H1 (cell line): Measurements from ENCODE around the gene NT5DC3. TPM values are rescaled to one million over a fixed set of nuclear protein-coding genes. Genes with fewer than 3 reads are reported as not detected.

Source experiments
- CTCF ChIA-PET: fragments of 300-600 bp; sonication (Branson Sonifier 250); formaldehyde crosslinking; loops from one replicate; lab custom pipeline; 2021; ENCODE audit not compliant: partially characterized antibody; lab: Charles Lee
- POLR2A ChIA-PET: fragments of 300-600 bp; sonication (Branson Sonifier 250); formaldehyde crosslinking; loops from one replicate; lab custom pipeline; 2021; ENCODE audit warnings: inconsistent platforms; ENCODE audit not compliant: partially characterized antibody; lab: Charles Lee
- DNase-seq, 2 experiments: peaks; one replicate each; pipeline versions ENCODE4 v3.0.0 to v3.0.0-alpha.2; 2010 to 2022; ENCODE audit warnings: low spot score in 2 of 2, low read depth in 1 of 2, mixed read lengths in 1 of 2
- FAIRE-seq: peaks from 2 replicates; lab custom pipeline; 2011; peaks lifted over from hg19 to GRCh38; lab: Jason Lieb, UNC
- H2AFZ ChIP-seq: 2 replicates; pipeline ENCODE4 v1.8.1; 2012; ENCODE audit warnings: low read length, inconsistent platforms
- H2AK5ac ChIP-seq: 2 replicates; pipeline ENCODE4 v1.6.1; 2013; ENCODE audit warnings: low read depth, low read length
- H2BK120ac ChIP-seq: replicated peaks from 2 replicates; pipeline ENCODE3; 2013; ENCODE audit warnings: low read depth, low read length, inconsistent platforms
- H2BK12ac ChIP-seq: 2 replicates; pipeline ENCODE4 v1.6.1; 2013; ENCODE audit warnings: low read depth, low read length
- H2BK15ac ChIP-seq: 2 replicates; pipeline ENCODE4 v1.6.1; 2013; ENCODE audit warnings: low read length
- H2BK20ac ChIP-seq: 2 replicates; pipeline ENCODE4 v1.6.1; 2013; ENCODE audit warnings: low read length
- H2BK5ac ChIP-seq: 2 replicates; pipeline ENCODE4 v1.6.1; 2013; ENCODE audit warnings: low read depth, low read length
- H3K14ac ChIP-seq: 2 replicates; pipeline ENCODE4 v1.6.1; 2013; ENCODE audit warnings: inconsistent platforms; ENCODE audit not compliant: insufficient read length
- H3K18ac ChIP-seq: 2 replicates; pipeline ENCODE4 v1.6.1; 2013; ENCODE audit warnings: low read length; ENCODE audit errors: extremely low read depth
- H3K23ac ChIP-seq: 2 replicates; pipeline ENCODE4 v1.6.1; 2013; ENCODE audit warnings: inconsistent platforms; ENCODE audit not compliant: insufficient read length
- H3K23me2 ChIP-seq: 2 replicates; pipeline ENCODE4 v1.6.1; 2013; ENCODE audit warnings: low read depth, low read length
- H3K27ac ChIP-seq: 2 replicates; pipeline ENCODE4 v1.6.1; 2011; ENCODE audit warnings: low read depth, low read length, inconsistent platforms
- H3K27me3 ChIP-seq, 4 experiments: replicated peaks in 1 of 4; 1 replicate in 1 of 4; 2 replicates in 3 of 4; pipeline versions ENCODE4 v1.6.1 to v1.8.1; 2011 to 2013; ENCODE audit warnings: low read length in 3 of 4, mild to moderate bottlenecking in 3 of 4, inconsistent platforms in 2 of 4, mixed read lengths in 2 of 4, moderate library complexity in 1 of 4; ENCODE audit not compliant: control insufficient read depth in 3 of 4, insufficient read depth in 3 of 4; ENCODE audit errors: extremely low read depth in 1 of 4
- H3K36me3 ChIP-seq, 4 experiments: 2 replicates each; pipeline versions ENCODE4 v1.6.1 to v1.8.1; 2011 to 2013; ENCODE audit warnings: mild to moderate bottlenecking in 4 of 4, low read length in 3 of 4, moderate library complexity in 2 of 4, control low read depth in 1 of 4, inconsistent platforms in 1 of 4; ENCODE audit not compliant: insufficient read depth in 4 of 4, control insufficient read depth in 2 of 4
- H3K4ac ChIP-seq: replicated peaks from 2 replicates; pipeline ENCODE3; 2013; ENCODE audit warnings: low read length, low read depth, mixed read lengths, inconsistent platforms; ENCODE audit not compliant: insufficient read length
- H3K4me1 ChIP-seq, 4 experiments: replicated peaks in 1 of 4; 1 replicate in 1 of 4; 2 replicates in 3 of 4; pipeline versions ENCODE4 v1.6.1 to v1.8.1; 2011 to 2013; ENCODE audit warnings: low read length in 3 of 4, inconsistent platforms in 2 of 4, mixed read lengths in 1 of 4; ENCODE audit not compliant: insufficient read depth in 4 of 4, control insufficient read depth in 3 of 4
- H3K4me2 ChIP-seq, 2 experiments: 2 replicates each; pipeline versions ENCODE4 v1.6.1 to v1.8.1; 2011 to 2013; ENCODE audit warnings: low read depth in 2 of 2, low read length in 2 of 2, control low read depth in 1 of 2, inconsistent platforms in 1 of 2, mild to moderate bottlenecking in 1 of 2; ENCODE audit not compliant: insufficient read depth in 1 of 2
- H3K4me3 ChIP-seq, 4 experiments: fragments of 200-600, 300-600 bp in 1 of 4; sonication (generic), shearing (Covaris generic), sonication (Bioruptor Twin) in 1 of 4; 2 replicates each; pipeline versions ENCODE4 v1.5.1 to v1.8.1; 2011 to 2016; ENCODE audit warnings: low read length in 4 of 4, low read depth in 3 of 4, control low read depth in 2 of 4, inconsistent platforms in 2 of 4, mild to moderate bottlenecking in 2 of 4, mixed read lengths in 1 of 4, moderate library complexity in 1 of 4; ENCODE audit not compliant: insufficient read depth in 2 of 4; ENCODE audit errors: extremely low read depth in 1 of 4
- H3K56ac ChIP-seq: replicated peaks from 2 replicates; pipeline ENCODE3; 2013; ENCODE audit warnings: low read depth, mild to moderate bottlenecking, mixed read lengths, low read length, inconsistent platforms; ENCODE audit not compliant: insufficient read length
- H3K79me1 ChIP-seq: 2 replicates; pipeline ENCODE4 v1.6.1; 2013; ENCODE audit warnings: low read depth, low read length, control low read depth
- H3K79me2 ChIP-seq, 2 experiments: 2 replicates each; pipeline versions ENCODE4 v1.6.1 to v1.8.1; 2012 to 2013; ENCODE audit warnings: low read length in 2 of 2, mild to moderate bottlenecking in 2 of 2, inconsistent platforms in 1 of 2; ENCODE audit not compliant: insufficient read depth in 2 of 2, control insufficient read depth in 1 of 2
- H3K9ac ChIP-seq, 4 experiments: replicated peaks in 1 of 4; 1 replicate in 1 of 4; 2 replicates in 3 of 4; pipeline versions ENCODE4 v1.6.1 to v1.8.1; 2011 to 2013; ENCODE audit warnings: low read depth in 3 of 4, low read length in 3 of 4, control low read depth in 2 of 4, mild to moderate bottlenecking in 2 of 4, moderate library complexity in 2 of 4, inconsistent platforms in 1 of 4; ENCODE audit errors: extremely low read depth in 1 of 4
- H3K9me3 ChIP-seq, 2 experiments: 2 replicates each; pipeline versions ENCODE4 v1.6.1 to v1.8.1; 2012 to 2013; ENCODE audit warnings: mild to moderate bottlenecking in 2 of 2, moderate library complexity in 2 of 2, control low read depth in 1 of 2, inconsistent platforms in 1 of 2, low read depth in 1 of 2, low read length in 1 of 2, mixed read lengths in 1 of 2; ENCODE audit not compliant: insufficient read depth in 2 of 2
- H4K20me1 ChIP-seq, 2 experiments: replicated peaks in 1 of 2; 2 replicates each; pipeline versions ENCODE3 to v1.8.1; 2011 to 2013; ENCODE audit warnings: inconsistent platforms in 2 of 2, low read length in 2 of 2, mild to moderate bottlenecking in 1 of 2; ENCODE audit not compliant: insufficient read depth in 2 of 2, control insufficient read depth in 1 of 2
- H4K5ac ChIP-seq: 2 replicates; pipeline ENCODE4 v1.6.1; 2013; ENCODE audit warnings: low read length, low read depth, mixed read lengths, inconsistent platforms; ENCODE audit not compliant: insufficient read length
- H4K8ac ChIP-seq: 2 replicates; pipeline ENCODE4 v1.8.0; 2013; ENCODE audit warnings: mild to moderate bottlenecking, moderate library complexity, low read length, inconsistent platforms; ENCODE audit not compliant: insufficient read depth; ENCODE audit errors: extremely low read depth
- H4K91ac ChIP-seq: replicated peaks from 2 replicates; pipeline ENCODE3; 2013; ENCODE audit warnings: low read length, mixed read lengths, inconsistent platforms; ENCODE audit not compliant: insufficient read length
- CBX8 ChIP-seq: fragments of 300-800, 300-1000 bp; sonication (generic); IDR thresholded peaks from 2 replicates; pipeline ENCODE4 v1.7.1; 2016; ENCODE audit warnings: low read depth, low read length, borderline replicate concordance
- CHD2 ChIP-seq: IDR thresholded peaks from 2 replicates; pipeline ENCODE4 v1.6.1; 2012; ENCODE audit warnings: low read length, improper control_type of control experiment
- CTBP2 ChIP-seq: IDR thresholded peaks from 2 replicates; pipeline ENCODE4 v1.7.0; 2011; ENCODE audit warnings: borderline replicate concordance, mild to moderate bottlenecking, moderate library complexity, mixed read lengths, low read length; ENCODE audit not compliant: insufficient read depth, insufficient read length
- CTCF ChIP-seq, 3 experiments: IDR thresholded peaks; 1 replicate in 2 of 3; 2 replicates in 1 of 3; pipeline versions ENCODE4 v1.5.1 to v1.6.1; 2011; ENCODE audit warnings: low read length in 3 of 3, mild to moderate bottlenecking in 3 of 3, inconsistent platforms in 2 of 3, low read depth in 1 of 3, moderate library complexity in 1 of 3; ENCODE audit not compliant: insufficient read depth in 1 of 3; ENCODE audit errors: control extremely low read depth in 1 of 3
- GTF2F1 ChIP-seq: IDR thresholded peaks from 2 replicates; pipeline ENCODE4 v1.6.1; 2012; ENCODE audit warnings: low read depth, low read length, improper control_type of control experiment, borderline replicate concordance
- MAX ChIP-seq: IDR thresholded peaks from 2 replicates; pipeline ENCODE4 v1.6.1; 2012; ENCODE audit warnings: inconsistent platforms
- RBBP5 ChIP-seq: IDR thresholded peaks from 2 replicates; pipeline ENCODE4 v1.7.1; 2012; ENCODE audit warnings: low read depth, mild to moderate bottlenecking, inconsistent platforms, low read length, moderate library complexity, borderline replicate concordance
- WGBS, 2 experiments: shearing (Covaris generic) in 1 of 2; methylation state at CpG; one replicate each; pipeline versions ENCODE4 v1.1.6 to v1.1.7; 2013 to 2015; ENCODE audit warnings: low lambda C conversion rate in 2 of 2, mixed read lengths in 2 of 2, inconsistent platforms in 1 of 2, low coverage in 1 of 2, missing lambda C conversion rate in 1 of 2; ENCODE audit not compliant: insufficient replicate concordance in 2 of 2, insufficient coverage in 1 of 2, insufficient read length in 1 of 2; ENCODE audit errors: extremely low coverage in 1 of 2, missing lambda C conversion rate in 1 of 2; 5-methylcytosine and 5-hydroxymethylcytosine counted together
- polyA plus RNA-seq, 7 experiments: library from polyadenylated mRNA; depleted of rRNA in 3 of 7; stranded (reverse) in 5 of 7; unstranded in 2 of 7; fragments of >200 nt in 5 of 7; fragments of 200-250 nt in 2 of 7; gene quantifications; 1 replicate in 5 of 7; 2 replicates in 1 of 7; 4 replicates in 1 of 7; pipeline versions ENCODE4 v1.2.1 to v1.2.3, GENCODE V29; 2011 to 2013; ENCODE audit warnings: missing spikeins in 2 of 7, mixed read lengths in 2 of 7
- total RNA-seq: library from RNA; stranded (reverse); fragmentation: NEBNext Ultra II Directional; extraction: Animal tissue kit (Norgen Biotek cat#: 25700); gene quantifications from 2 replicates; pipeline ENCODE4 v1.2.1, GENCODE V29; 2021
- TF ChIP-seq, protein P1 (sequence below): IDR thresholded peaks from 2 replicates; pipeline ENCODE4 v1.6.1; 2012; ENCODE audit warnings: low read length, inconsistent platforms

NT5DC3 gene
- total and polyA plus RNA-seq, 2 of the 8 experiments (the other 6 are each of a cell fraction or from before 2014, with no cell fraction given), result 5.4 to 14.8 TPM

- H2BK12ac ChIP-seq, result no peak overlapping the region
- no peak overlapping the region for H3K23ac ChIP-seq
- DNase-seq, result no peak
- no peak overlapping the region for H2BK20ac ChIP-seq
- POLR2A ChIA-PET, result interaction anchor here (1.1 kb wide), 1 partner anchor 10 kb away, joined by 3 read pairs; no protein-coding TSS in a partner anchor
- H2BK120ac ChIP-seq, result no peak overlapping the region
- no peak overlapping the region for H4K91ac ChIP-seq
- H3K36me3 ChIP-seq, result peaks cover 0 to 3% (median 0%) of the 10 kb centered on the region in 4 experiments; a peak in 1 of 8 replicates
- no peak overlapping the region for H4K5ac ChIP-seq
- no peaks in the 10 kb centered on the region for H3K9me3 ChIP-seq
- H4K20me1 ChIP-seq, result peaks cover 0 to 3% of the 10 kb centered on the region in 2 experiments
- H2BK15ac ChIP-seq, result no peak overlapping the region
- no peak overlapping the region for H3K14ac ChIP-seq
- H2AFZ ChIP-seq, result no peak overlapping the region
- H4K8ac ChIP-seq, result no peak overlapping the region
- H2BK5ac ChIP-seq, result no peak overlapping the region
- H3K9ac ChIP-seq, result no peak overlapping the region
- no peaks in the 10 kb centered on the region for H3K27me3 ChIP-seq
- CTCF ChIA-PET, result no interaction called here
- no peak overlapping the region for H3K27ac ChIP-seq
- H3K79me2 ChIP-seq, result no peaks in the 10 kb centered on the region
- no peak overlapping the region for H2AK5ac ChIP-seq
- H3K56ac ChIP-seq, result no peak overlapping the region
- WGBS, 2 experiments, result 100% methylated on average over 1 of the region's 1 CpG; no CpG with 5 or more reads in 1 of the 2 experiments
- no peaks in the 10 kb centered on the region for H3K79me1 ChIP-seq
- H3K4me2 ChIP-seq, result no peak overlapping the region
- no peak overlapping the region for H3K18ac ChIP-seq
- TF ChIP-seq GTF2F1 (no peak), CBX8 (no peak), CHD2 (no peak), CTCF (IDR thresholded peaks at IDR 0.05; ENCODE audit: control extremely low read depth in 1 of 3, insufficient read depth in 1 of 3, low read depth in 1 of 3, low read length in 3 of 3) (no peak), RBBP5 (no peak), MAX (no peak), CTBP2 (no peak)
- TF ChIP-seq, protein P1, sequence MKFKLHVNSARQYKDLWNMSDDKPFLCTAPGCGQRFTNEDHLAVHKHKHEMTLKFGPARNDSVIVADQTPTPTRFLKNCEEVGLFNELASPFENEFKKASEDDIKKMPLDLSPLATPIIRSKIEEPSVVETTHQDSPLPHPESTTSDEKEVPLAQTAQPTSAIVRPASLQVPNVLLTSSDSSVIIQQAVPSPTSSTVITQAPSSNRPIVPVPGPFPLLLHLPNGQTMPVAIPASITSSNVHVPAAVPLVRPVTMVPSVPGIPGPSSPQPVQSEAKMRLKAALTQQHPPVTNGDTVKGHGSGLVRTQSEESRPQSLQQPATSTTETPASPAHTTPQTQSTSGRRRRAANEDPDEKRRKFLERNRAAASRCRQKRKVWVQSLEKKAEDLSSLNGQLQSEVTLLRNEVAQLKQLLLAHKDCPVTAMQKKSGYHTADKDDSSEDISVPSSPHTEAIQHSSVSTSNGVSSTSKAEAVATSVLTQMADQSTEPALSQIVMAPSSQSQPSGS, result no peak
- H3K4me1 ChIP-seq, result peaks cover 0 to 4% (median 0%) of the 10 kb centered on the region in 4 experiments; a peak in 2 of 7 replicates
- no peaks in the 10 kb centered on the region for H3K23me2 ChIP-seq
- no peak overlapping the region for H3K4ac ChIP-seq
- no peak for FAIRE-seq
- H3K4me3 ChIP-seq, result no peak overlapping the region
Observed at GRCh38 chr12:103803847-103804246, 37.2 kb downstream of the NT5DC3 start.
